Thymus (tissue), 11 donors: ENCODE data around the gene MYOT. TPM values are rescaled to one million over a fixed set of nuclear protein-coding genes. Genes with fewer than 3 reads are reported as not detected.
"Not testable (repeated sequence)": the region's sequence is repeated elsewhere in the genome, so short reads cannot be mapped to it uniquely, and the experiment has no call there.

ENCODE experiments used
- DNase-seq, 9 donors: peaks; one replicate each; pipeline ENCODE4 v3.0.0-alpha.2; 2013; ENCODE audit warnings: low spot score in 9 of 9, low read depth in 6 of 9, missing footprints in 1 of 9
- H3K27ac ChIP-seq, 2 donors: one replicate each; pipeline ENCODE4 v1.5.1; 2013; ENCODE audit warnings: control low read depth in 1 of 2, low read depth in 1 of 2, low read length in 1 of 2, mild to moderate bottlenecking in 1 of 2, moderate library complexity in 1 of 2
- H3K27me3 ChIP-seq, 2 donors: one replicate each; pipeline ENCODE4 v1.5.1; 2013; ENCODE audit warnings: low read length in 1 of 2; ENCODE audit not compliant: control insufficient read depth in 2 of 2, insufficient read depth in 1 of 2
- H3K36me3 ChIP-seq, 2 donors: one replicate each; pipeline ENCODE4 v1.5.1; 2013; ENCODE audit warnings: low read length in 1 of 2, mild to moderate bottlenecking in 1 of 2, moderate library complexity in 1 of 2; ENCODE audit not compliant: control insufficient read depth in 2 of 2, insufficient read depth in 2 of 2
- H3K4me1 ChIP-seq, 2 donors: one replicate each; pipeline ENCODE4 v1.5.1; 2013; ENCODE audit warnings: low read length in 2 of 2; ENCODE audit not compliant: control insufficient read depth in 2 of 2, insufficient read depth in 2 of 2
- H3K4me3 ChIP-seq, 2 donors: one replicate each; pipeline ENCODE4 v1.5.1; 2013; ENCODE audit warnings: low read length in 2 of 2, control low read depth in 1 of 2, mild to moderate bottlenecking in 1 of 2
- H3K9me3 ChIP-seq, 2 donors: one replicate each; pipeline ENCODE4 v1.5.1; 2013; ENCODE audit warnings: low read length in 1 of 2, mild to moderate bottlenecking in 1 of 2; ENCODE audit not compliant: control insufficient read depth in 2 of 2, insufficient read depth in 1 of 2
- WGBS: extraction: QIAGEN DNeasy Blood & Tissue Kit; methylation state at CpG from one replicate; pipeline ENCODE4 v1.1.7; 2013; 5-methylcytosine and 5-hydroxymethylcytosine counted together
- polyA plus RNA-seq: library from polyadenylated mRNA; stranded (reverse); fragments of 200-250 nt; gene quantifications from one replicate; pipeline ENCODE4 v1.2.3, GENCODE V29; 2013
- total RNA-seq: library from RNA; stranded (reverse); fragments of 120-200 nt; gene quantifications from one replicate; pipeline ENCODE4 v1.2.4, GENCODE V29; 2013
- donor health status: healthy.

The MYOT gene
- total and polyA plus RNA-seq, 2 donors, result 0.33 to 0.80 TPM

- H3K9me3 ChIP-seq, result no peaks in the 10 kb centered on the region
- H3K27ac ChIP-seq, result no peak overlapping the region
- no peak for DNase-seq
- no peaks in the 10 kb centered on the region for H3K36me3 ChIP-seq
- no peak overlapping the region for H3K4me3 ChIP-seq
- no peaks in the 10 kb centered on the region for H3K27me3 ChIP-seq
- WGBS, result 98% methylated on average over 4 of the region's 4 CpGs
- no peaks in the 10 kb centered on the region for H3K4me1 ChIP-seq
These were observed 23.9 kb upstream of the MYOT start for GRCh38 chr5:137843676-137844299.

GRCh38 chr5:137845472-137845871 is 22.2 kb upstream of the MYOT start:
- DNase-seq, result no peak
- Histone ChIP-seq H3K9me3 (no peaks in the 10 kb centered on the region), H3K4me3 (no peak overlapping the region), H3K36me3 (no peaks in the 10 kb centered on the region), H3K4me1 (no peaks in the 10 kb centered on the region), H3K27ac (no peak overlapping the region), H3K27me3 (no peaks in the 10 kb centered on the region)

- Histone ChIP-seq H3K4me1 (no peaks in the 10 kb centered on the region), H3K27me3 (no peaks in the 10 kb centered on the region), H3K9me3 (no peaks in the 10 kb centered on the region), H3K36me3 (no peaks in the 10 kb centered on the region), H3K27ac (no peak overlapping the region), H3K4me3 (no peak overlapping the region)
- WGBS, result 97% methylated on average over 6 of the region's 6 CpGs
- no peak for DNase-seq
These were observed 20.0 kb upstream of the MYOT start for GRCh38 chr5:137847687-137848086.

- not testable (repeated sequence) for H3K9me3 ChIP-seq, H3K4me1 ChIP-seq, H3K27ac ChIP-seq, H3K36me3 ChIP-seq, H3K27me3 ChIP-seq, DNase-seq, H3K4me3 ChIP-seq
These were observed 14.5 kb upstream of the MYOT start for GRCh38 chr5:137853165-137853564.

DNA sequence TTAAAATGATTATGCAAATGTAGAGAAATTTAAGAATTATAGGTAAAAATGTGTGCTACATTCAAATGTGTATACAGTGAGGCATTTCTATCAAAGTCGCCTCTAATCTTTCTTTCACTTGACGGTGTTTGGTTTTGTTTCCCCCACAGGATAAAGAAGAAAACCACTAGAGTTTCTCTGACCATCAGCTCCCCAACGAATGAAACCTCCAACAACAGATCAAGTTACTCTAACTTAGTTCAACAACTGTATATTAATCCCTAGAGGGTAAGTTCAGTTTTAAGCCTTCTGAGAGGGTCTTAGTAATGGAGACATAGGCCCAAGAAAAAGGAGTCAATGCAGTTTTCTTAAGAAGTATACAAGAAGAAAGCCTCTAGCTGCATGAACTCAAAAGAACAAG is 11.5 kb upstream of the MYOT start:
- no peaks in the 10 kb centered on the region for H3K36me3 ChIP-seq
- 75% methylated on average over 3 of the region's 3 CpGs for WGBS
- DNase-seq, result no peak

GRCh38 chr5:137856916-137857862 is 10.5 kb upstream of the MYOT start:
- Histone ChIP-seq H3K27me3 (no peaks in the 10 kb centered on the region), H3K4me1 (peaks cover 2 to 3% of the 10 kb centered on the region in 2 donors), H3K4me3 (no peak overlapping the region), H3K9me3 (no peaks in the 10 kb centered on the region), H3K27ac (no peak overlapping the region), H3K36me3 (no peaks in the 10 kb centered on the region)
- 93% methylated on average over 5 of the region's 5 CpGs for WGBS
- DNase-seq, result no peak

More for the DNA sequence above, 11.5 kb upstream of the MYOT start:
- H3K4me3 ChIP-seq, result no peak overlapping the region
- no peak overlapping the region for H3K27ac ChIP-seq
- H3K4me1 ChIP-seq, result peaks cover 2 to 3% of the 10 kb centered on the region in 2 donors
- H3K27me3 ChIP-seq, result no peaks in the 10 kb centered on the region
- H3K9me3 ChIP-seq, result no peaks in the 10 kb centered on the region

- Histone ChIP-seq H3K4me1 (peaks cover 2 to 3% of the 10 kb centered on the region in 2 donors), H3K27ac (no peak overlapping the region), H3K27me3 (no peaks in the 10 kb centered on the region), H3K9me3 (no peaks in the 10 kb centered on the region), H3K36me3 (no peaks in the 10 kb centered on the region), H3K4me3 (peak overlapping the region in 1 of 2 donors; percentile 21)
- peak in 4 of 9 donors; percentile 2 to 38 (median 6) for DNase-seq
- WGBS, result 32% methylated on average over 3 of the region's 3 CpGs
These were observed 9.3 kb upstream of the MYOT start for GRCh38 chr5:137858223-137858916.

GRCh38 chr5:137858954-137859353 is 8.7 kb upstream of the MYOT start:
- DNase-seq, result no peak
- Histone ChIP-seq H3K4me3 (no peak overlapping the region), H3K36me3 (no peaks in the 10 kb centered on the region), H3K4me1 (peaks cover 2 to 3% of the 10 kb centered on the region in 2 donors), H3K27ac (no peak overlapping the region), H3K27me3 (no peaks in the 10 kb centered on the region), H3K9me3 (no peaks in the 10 kb centered on the region)
- WGBS, result 95% methylated on average over 5 of the region's 5 CpGs

GRCh38 chr5:137862251-137862650 is 5.4 kb upstream of the MYOT start:
- WGBS, result 96% methylated on average over 3 of the region's 3 CpGs
- no peak for DNase-seq
- H3K9me3 ChIP-seq, result no peaks in the 10 kb centered on the region
- H3K36me3 ChIP-seq, result no peaks in the 10 kb centered on the region
- no peak overlapping the region for H3K27ac ChIP-seq
- peaks cover 2 to 3% of the 10 kb centered on the region in 2 donors for H3K4me1 ChIP-seq
- H3K4me3 ChIP-seq, result no peak overlapping the region
- H3K27me3 ChIP-seq, result no peaks in the 10 kb centered on the region
